Frontal cortex (tissue), 4 donors: Measurements from ENCODE around the gene NOXA1. TPM values are rescaled to one million over a fixed set of nuclear protein-coding genes. Genes with fewer than 3 reads are reported as not detected.
"Not testable (repeated sequence)": the region's sequence is repeated elsewhere in the genome, so short reads cannot be mapped to it uniquely, and the experiment has no call there.

Experiments used
- DNase-seq, 2 donors: peaks; one replicate each; pipeline ENCODE4 v3.0.0; 2012; ENCODE audit warnings: low spot score in 2 of 2
- FAIRE-seq: peaks from 2 replicates; lab custom pipeline; 2012; peaks lifted over from hg19 to GRCh38; lab: Jason Lieb, UNC
- total RNA-seq: library from RNA; depleted of rRNA; stranded (reverse); fragments of >200 nt; gene quantifications from one replicate; pipeline ENCODE4 v1.2.3, GENCODE V29; 2014
- donor health status: control.
- donor health status: control.
- donor health status: control.

Gene NOXA1
- total RNA-seq, 1 donor from 2014 or later: 1.2 TPM

DNA sequence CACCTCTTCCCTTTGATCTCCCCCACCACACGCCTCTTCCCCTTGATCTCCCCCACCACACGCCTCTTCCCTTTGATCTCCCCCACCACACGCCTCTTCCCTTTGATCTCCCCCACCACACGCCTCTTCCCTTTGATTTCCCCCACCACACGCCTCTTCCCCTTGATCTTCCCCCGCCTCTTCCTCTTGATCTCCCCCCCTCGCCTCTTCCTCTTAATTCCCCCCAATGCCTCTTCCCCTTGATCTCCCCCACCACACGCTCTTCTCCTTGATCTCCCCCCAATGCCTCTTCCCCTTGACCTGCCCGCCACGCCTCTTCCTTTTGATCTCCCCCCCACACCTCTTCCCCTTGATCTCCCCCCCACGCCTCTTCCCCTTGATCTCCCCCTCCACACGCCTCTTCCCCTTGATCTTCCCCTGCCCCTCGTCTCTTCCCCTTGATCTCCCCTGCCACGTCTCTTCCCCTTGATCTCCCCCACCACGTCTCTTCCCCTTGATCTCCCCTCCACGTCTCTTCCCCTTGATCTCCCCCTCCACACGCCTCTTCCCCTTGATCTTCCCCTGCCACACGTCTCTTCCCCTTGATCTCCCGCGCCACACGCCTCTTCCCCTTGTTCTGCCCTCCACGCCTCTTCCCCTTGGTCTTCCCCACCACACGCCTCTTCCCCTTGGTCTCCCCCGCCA, 27.5 kb downstream of the NOXA1 start:
- not testable (repeated sequence) for FAIRE-seq, DNase-seq

DNA sequence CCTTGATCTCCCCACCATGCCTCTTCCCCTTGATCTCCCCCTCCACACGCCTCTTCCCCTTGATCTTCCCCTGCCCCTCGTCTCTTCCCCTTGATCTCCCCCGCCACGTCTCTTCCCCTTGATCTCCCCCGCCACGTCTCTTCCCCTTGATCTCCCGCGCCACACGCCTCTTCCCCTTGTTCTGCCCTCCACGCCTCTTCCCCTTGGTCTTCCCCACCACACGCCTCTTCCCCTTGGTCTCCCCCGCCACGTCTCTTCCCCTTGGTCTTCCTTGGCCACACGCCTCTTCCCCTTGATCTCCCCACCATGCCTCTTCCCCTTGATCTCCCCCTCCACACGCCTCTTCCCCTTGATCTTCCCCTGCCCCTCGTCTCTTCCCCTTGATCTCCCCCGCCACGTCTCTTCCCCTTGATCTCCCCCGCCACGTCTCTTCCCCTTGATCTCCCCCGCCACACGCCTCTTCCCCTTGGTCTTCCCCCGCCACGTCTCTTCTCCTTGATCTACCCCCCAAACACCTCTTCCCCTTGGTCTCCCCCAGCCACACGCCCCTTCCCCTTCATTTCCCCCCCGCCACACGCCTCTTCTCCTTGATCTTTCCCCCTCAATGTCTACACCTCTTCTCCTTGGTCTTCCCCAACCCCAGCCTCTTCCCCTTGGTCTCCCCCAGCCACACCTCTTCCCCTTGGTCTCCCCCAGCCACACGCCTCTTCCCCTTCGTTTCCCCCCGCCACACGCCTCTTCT, 28.2 kb downstream of the NOXA1 start:
- not testable (repeated sequence) for DNase-seq, FAIRE-seq

DNA sequence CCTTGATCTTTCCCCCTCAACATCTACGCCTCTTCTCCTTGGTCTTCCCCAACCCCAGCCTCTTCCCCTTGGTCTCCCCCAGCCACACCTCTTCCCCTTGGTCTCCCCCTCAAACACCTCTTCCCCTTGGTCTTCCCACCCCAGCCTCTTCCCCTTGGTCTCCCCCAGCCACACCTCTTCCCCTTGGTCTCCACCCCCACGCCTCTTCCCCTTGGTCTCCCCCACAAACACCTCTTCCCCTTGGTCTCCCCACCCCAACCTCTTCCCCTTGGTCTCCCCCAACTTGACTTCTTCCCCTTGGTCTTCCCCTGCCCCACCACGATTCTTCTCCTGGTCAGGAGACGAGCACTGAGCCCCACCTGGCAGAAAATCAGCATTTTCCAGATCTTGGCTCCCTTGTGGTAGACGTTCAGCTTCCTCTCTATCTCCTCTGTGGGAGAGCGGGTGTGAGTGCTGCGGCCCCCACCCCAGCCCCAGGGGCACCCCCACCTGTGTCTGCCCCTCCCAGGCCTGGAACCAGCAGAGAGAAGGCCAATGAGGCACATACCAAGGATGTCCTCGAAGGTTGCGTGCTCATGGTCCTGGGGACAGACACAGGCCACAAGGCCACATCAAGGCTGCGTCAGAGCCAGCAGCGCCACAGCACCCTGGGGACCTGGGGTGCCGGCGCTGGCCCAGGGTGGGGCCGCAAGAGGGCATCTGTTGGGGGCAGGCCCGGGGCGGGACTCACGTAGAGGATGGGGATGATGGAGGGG, 29.0 kb downstream of the NOXA1 start:
- FAIRE-seq (no peak), DNase-seq (no peak)

GRCh38 chr9:137452761-137453642, 29.8 kb downstream of the NOXA1 start:
- FAIRE-seq: no peak
- no peak for DNase-seq

- FAIRE-seq: no peak
- DNase-seq: peak in 1 of 2 donors; percentile 76
Measured at GRCh38 chr9:137453643-137454081, 30.5 kb downstream of the NOXA1 start.

DNA sequence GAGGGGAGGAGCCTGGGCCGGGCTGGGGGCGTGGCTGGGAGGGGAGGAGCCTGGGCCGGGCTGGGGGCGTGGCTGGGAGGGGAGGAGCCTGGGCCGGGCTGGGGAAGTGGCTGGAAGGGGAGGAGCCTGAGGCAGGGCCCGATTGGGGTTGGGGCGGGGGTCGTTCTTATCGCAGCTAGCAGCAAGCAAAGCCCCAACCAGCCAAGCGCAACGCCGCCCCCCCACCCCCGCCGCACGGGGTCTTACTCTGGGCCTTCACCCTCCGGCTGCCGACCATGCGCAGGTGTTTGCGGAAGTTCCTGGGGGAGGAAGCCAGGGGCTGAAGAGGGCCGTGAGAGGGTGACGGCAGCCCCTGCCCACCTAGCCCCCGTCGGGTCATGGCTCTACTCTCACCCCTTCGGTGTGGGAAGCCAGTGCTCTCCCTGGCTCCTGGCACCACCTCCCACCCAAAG, 31.0 kb downstream of the NOXA1 start:
- FAIRE-seq (no peak), DNase-seq (no peak)

DNA sequence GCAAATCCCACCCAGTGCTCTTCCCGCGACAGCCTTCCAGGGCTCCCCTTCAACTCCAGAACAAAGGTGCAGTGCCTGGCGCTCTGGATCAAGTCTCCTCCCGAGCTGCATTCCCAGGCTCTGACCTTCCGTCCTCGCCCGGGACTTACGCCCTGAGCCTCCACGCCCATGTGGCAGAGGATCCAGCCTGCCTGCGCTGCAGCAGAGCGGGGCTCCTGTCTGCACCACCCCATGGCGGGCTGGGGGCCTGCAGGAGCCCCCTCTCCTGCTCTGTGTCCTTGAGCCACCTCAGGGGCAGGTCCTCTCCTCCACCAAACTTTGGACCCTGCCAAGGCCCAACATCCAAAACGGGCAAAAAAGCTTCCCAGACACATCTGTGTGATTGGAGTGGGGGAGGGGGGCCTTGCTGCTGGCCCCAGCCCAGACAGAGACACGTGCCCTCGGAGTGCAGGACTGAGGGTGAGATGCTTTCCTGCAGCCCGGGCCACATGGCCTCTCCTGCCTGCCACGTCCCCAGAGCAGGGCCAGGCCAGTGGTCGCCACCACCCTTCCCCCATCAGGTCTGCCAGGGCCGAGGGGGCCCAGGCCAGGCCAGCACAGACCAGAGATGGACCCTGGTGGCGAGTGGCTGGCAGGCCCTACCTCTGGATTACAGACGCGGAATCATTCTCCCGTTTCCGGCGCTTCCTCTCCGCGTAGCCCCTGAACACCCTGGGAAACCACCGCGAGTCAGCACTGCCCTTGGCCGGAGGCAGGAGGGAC, 31.6 kb downstream of the NOXA1 start:
- FAIRE-seq (no peak), DNase-seq (no peak)

DNA sequence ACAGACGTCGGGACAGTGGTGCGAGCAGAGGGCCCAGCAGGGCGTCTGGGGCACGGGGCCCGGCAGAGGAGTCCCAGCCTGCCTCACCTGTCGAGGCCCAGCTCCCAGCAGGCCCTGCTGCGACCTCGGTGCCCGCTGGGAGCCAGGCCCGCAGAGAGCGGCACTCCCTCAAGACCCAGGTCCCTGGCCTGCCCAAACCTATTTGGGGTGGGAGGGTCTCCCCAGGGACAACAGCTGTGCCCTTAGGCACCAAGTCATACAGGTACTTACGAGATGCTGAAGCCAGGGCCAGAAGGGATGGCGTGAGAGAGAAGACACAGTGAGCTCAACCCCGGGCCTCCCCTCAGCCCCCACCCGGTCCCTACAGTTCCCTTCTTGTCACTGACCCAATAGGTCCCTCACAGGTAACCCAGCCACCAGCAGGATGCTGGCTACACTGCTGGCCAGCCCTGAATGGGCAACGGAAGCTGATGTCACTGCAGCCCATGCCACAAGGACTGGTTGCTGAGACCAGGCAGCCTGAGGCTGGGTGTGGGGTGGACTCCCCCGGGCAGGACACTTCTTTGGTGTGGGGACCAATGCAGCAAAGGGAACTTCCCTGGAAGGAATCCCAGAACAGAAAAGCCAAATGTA, 32.3 kb downstream of the NOXA1 start:
- FAIRE-seq (no peak), DNase-seq (no peak)

GRCh38 chr9:137456061-137456863, 33.1 kb downstream of the NOXA1 start:
- FAIRE-seq (no peak), DNase-seq (no peak)

DNA sequence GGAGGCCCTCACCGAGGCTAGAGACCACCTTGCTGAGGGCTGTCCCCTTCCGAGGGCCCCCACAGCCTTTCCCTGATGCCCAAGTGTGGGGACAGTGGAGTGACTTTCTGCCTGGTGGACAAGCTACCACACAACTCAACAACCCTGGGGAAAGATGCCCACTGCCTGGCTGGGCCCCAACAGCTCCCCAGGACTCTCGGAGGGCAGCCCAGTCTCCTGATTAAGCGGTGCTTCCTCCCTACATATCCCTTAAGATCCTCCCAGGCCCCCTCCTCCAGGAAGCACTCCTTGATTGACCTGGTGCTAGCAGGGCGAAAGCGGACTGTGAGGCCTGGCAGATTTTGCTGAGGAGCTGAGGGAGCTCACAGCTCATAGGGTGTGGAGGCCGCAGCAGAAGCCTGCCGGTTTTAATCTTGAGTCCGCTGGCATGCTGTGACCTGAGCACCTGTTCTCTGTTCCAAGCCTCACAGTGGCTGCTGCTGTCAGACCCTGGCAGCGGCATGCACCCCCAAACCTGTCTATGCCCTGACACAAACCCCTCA, 33.7 kb downstream of the NOXA1 start:
- FAIRE-seq: no peak

GRCh38 chr9:137457406-137458193, 34.4 kb downstream of the NOXA1 start:
- DNase-seq (no peak), FAIRE-seq (no peak)

More for the DNA sequence above, 33.7 kb downstream of the NOXA1 start:
- DNase-seq: no peak

- FAIRE-seq (no peak), DNase-seq (peak; percentile 79 to 86)
Measured at GRCh38 chr9:137458194-137459151, 35.3 kb downstream of the NOXA1 start.

DNA sequence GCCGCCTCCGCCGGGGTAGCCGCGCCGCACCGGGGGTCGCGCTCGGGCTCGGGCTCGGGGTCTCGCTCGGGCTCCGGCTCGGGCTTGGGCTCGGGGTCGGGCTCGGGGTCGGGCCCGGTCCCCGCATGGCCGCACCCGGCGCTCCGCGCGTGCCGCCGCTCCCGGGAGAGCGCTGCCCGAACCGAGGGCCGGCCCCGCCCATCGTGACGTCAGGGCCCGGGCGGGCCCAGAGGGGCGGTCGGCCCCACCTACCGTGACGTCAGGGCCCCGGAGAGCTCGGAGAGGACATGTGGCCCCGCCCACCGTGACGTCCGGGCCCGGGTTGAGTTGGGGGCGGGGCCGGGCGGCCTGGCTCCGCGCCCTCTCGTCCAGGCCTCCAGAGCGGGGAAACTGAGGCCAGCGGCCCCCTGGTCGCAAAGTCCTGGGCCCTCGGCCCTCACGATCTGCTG, 36.0 kb downstream of the NOXA1 start, which contains the start of gene NSMF:
TSS of gene NSMF (minus strand) at position 183 of the 449 bp plus-strand sequence. CDS start 232 bp downstream, outside the sequence.
- no peak for FAIRE-seq

GRCh38 chr9:137459601-137460362, 36.6 kb downstream of the NOXA1 start:
- DNase-seq: no peak
- FAIRE-seq: no peak

More for the DNA sequence above, 36.0 kb downstream of the NOXA1 start, which contains the start of gene NSMF:
- DNase-seq: peak; percentile 100
